ENCODE measurements around the gene DTWD2. TPM values are rescaled to one million over a fixed set of nuclear protein-coding genes. Genes with fewer than 3 reads are reported as not detected.
"Not testable (repeated sequence)": the region's sequence is repeated elsewhere in the genome, so short reads cannot be mapped to it uniquely, and the experiment has no call there.

The DTWD2 gene
- total RNA-seq, 4 donors from 2014 or later: 7.1 to 15.3 (median 11.2) TPM

GRCh38 chr5:118963169-118963568 lies 25.2 kb downstream of the DTWD2 start:
- Histone ChIP-seq H3K4me3 (no peak overlapping the region), H3K36me3 (no peaks in the 10 kb centered on the region), H3K9me3 (no peaks in the 10 kb centered on the region), H3K27ac (no peak overlapping the region), H3K27me3 (no peaks in the 10 kb centered on the region), H3K4me1 (no peaks in the 10 kb centered on the region)
- no peak for DNase-seq (ENCODE audit: low spot score in 2 of 2)
- TF ChIP-seq EP300 (IDR thresholded peaks at IDR 0.05): no peak
- no peak for TF ChIP-seq POLR2AphosphoS5 (IDR thresholded peaks at IDR 0.05)
- TF ChIP-seq POLR2A (IDR thresholded peaks at IDR 0.05): no peak
- no peak for TF ChIP-seq CTCF (IDR thresholded peaks at IDR 0.05)

GRCh38 chr5:118960557-118960956 lies 27.8 kb downstream of the DTWD2 start:
- Histone ChIP-seq H3K27ac (no peak overlapping the region), H3K36me3 (no peaks in the 10 kb centered on the region), H3K4me3 (no peak overlapping the region), H3K9me3 (no peaks in the 10 kb centered on the region), H3K4me1 (no peaks in the 10 kb centered on the region), H3K27me3 (no peaks in the 10 kb centered on the region)
- no peak for DNase-seq (ENCODE audit: low spot score in 2 of 2)
- WGBS: 97% methylated on average over 1 of the region's 1 CpG
- TF ChIP-seq POLR2AphosphoS5 (IDR thresholded peaks at IDR 0.05) (no peak), CTCF (IDR thresholded peaks at IDR 0.05) (no peak), EP300 (IDR thresholded peaks at IDR 0.05) (no peak), POLR2A (IDR thresholded peaks at IDR 0.05) (no peak)

GRCh38 chr5:118956727-118957126 lies 31.6 kb downstream of the DTWD2 start:
- TF ChIP-seq CTCF (IDR thresholded peaks at IDR 0.05): no peak
- Histone ChIP-seq H3K9me3 (no peaks in the 10 kb centered on the region), H3K4me3 (no peak overlapping the region), H3K4me1 (no peaks in the 10 kb centered on the region), H3K36me3 (no peaks in the 10 kb centered on the region), H3K27ac (no peak overlapping the region), H3K27me3 (no peaks in the 10 kb centered on the region)
- DNase-seq (ENCODE audit: low spot score in 2 of 2): no peak
- 50% methylated on average over 2 of the region's 2 CpGs for WGBS

GRCh38 chr5:118953652-118954005 lies 34.7 kb downstream of the DTWD2 start:
- no peak overlapping the region for H3K4me3 ChIP-seq
- H3K36me3 ChIP-seq: no peaks in the 10 kb centered on the region
- TF ChIP-seq EP300 (IDR thresholded peaks at IDR 0.05) (no peak), CTCF (IDR thresholded peaks at IDR 0.05) (no peak), POLR2A (IDR thresholded peaks at IDR 0.05) (no peak), POLR2AphosphoS5 (IDR thresholded peaks at IDR 0.05) (no peak)
- no peak for DNase-seq (ENCODE audit: low spot score in 2 of 2)
- H3K4me1 ChIP-seq: no peaks in the 10 kb centered on the region
- H3K9me3 ChIP-seq: no peaks in the 10 kb centered on the region
- no peak overlapping the region for H3K27ac ChIP-seq
- H3K27me3 ChIP-seq: no peaks in the 10 kb centered on the region

- Histone ChIP-seq H3K9me3 (no peaks in the 10 kb centered on the region), H3K4me1 (no peaks in the 10 kb centered on the region), H3K4me3 (no peak overlapping the region), H3K36me3 (no peaks in the 10 kb centered on the region), H3K27me3 (no peaks in the 10 kb centered on the region), H3K27ac (no peak overlapping the region)
- no peak for TF ChIP-seq CTCF (IDR thresholded peaks at IDR 0.05)
- DNase-seq (ENCODE audit: low spot score in 2 of 2): no peak
- 88% methylated on average over 2 of the region's 2 CpGs for whole genome bisulfite sequencing
Observed at GRCh38 chr5:118952992-118953651, 35.2 kb downstream of the DTWD2 start.

GRCh38 chr5:118952306-118952705 lies 36.0 kb downstream of the DTWD2 start:
- not testable (repeated sequence) for DNase-seq (ENCODE audit: low spot score in 2 of 2)

GRCh38 chr5:118950354-118950753 lies 38.0 kb downstream of the DTWD2 start:
- WGBS: 94% methylated on average over 9 of the region's 9 CpGs
- DNase-seq (ENCODE audit: low spot score in 2 of 2); H3K4me1 ChIP-seq; H3K4me3 ChIP-seq; H3K9me3 ChIP-seq; H3K27ac ChIP-seq; H3K36me3 ChIP-seq; H3K27me3 ChIP-seq: not testable (repeated sequence)

More at GRCh38 chr5:118952306-118952705, 36.0 kb downstream of the DTWD2 start:
- H3K27me3 ChIP-seq, H3K4me1 ChIP-seq, H3K27ac ChIP-seq, H3K36me3 ChIP-seq, H3K9me3 ChIP-seq, H3K4me3 ChIP-seq: not testable (repeated sequence)
- WGBS: 94% methylated on average over 4 of the region's 4 CpGs
